ENCODE results near the gene ARPP19. TPM values are rescaled to one million over a fixed set of nuclear protein-coding genes. Genes with fewer than 3 reads are reported as not detected.

Gene ARPP19
- total RNA-seq, 3 donors from 2014 or later (not counting 1 experiment from before 2014, with no cell fraction given) = 110 to 147 (median 121) TPM

GRCh38 chr15:52532427-52532826, 36.4 kb downstream of the ARPP19 start:
- no peaks in the 10 kb centered on the region for H3K9me3 ChIP-seq (ENCODE audit: control insufficient read depth, insufficient read depth, low read length)
- H3K27me3 ChIP-seq (ENCODE audit: control insufficient read depth, insufficient read depth, low read length) = no peaks in the 10 kb centered on the region
- no peak overlapping the region for H3K27ac Mint-ChIP-seq
- peaks cover 4 to 15% of the 10 kb centered on the region in 2 donors for H3K27me3 Mint-ChIP-seq (ENCODE audit: low read depth in 2 of 2)
- WGBS (ENCODE audit: insufficient coverage) = 26% methylated on average over 2 of the region's 2 CpGs
- no peak overlapping the region for H3K4me3 ChIP-seq (ENCODE audit: low read length)
- intact Hi-C loops (cut with micrococcal nuclease) = no loop called here
- H3K36me3 ChIP-seq (ENCODE audit: control insufficient read depth, insufficient read depth, low read length) = no peaks in the 10 kb centered on the region
- TF ChIP-seq CTCF (IDR thresholded peaks at IDR 0.05) = no peak
- ATAC-seq (no peak), DNase-seq (no peak)
- no peaks in the 10 kb centered on the region for H3K9me3 Mint-ChIP-seq
- peaks cover 16% of the 10 kb centered on the region for H3K4me1 ChIP-seq (ENCODE audit: control insufficient read depth, insufficient read depth, low read length)
- H3K4me1 Mint-ChIP-seq = peaks cover 14 to 15% of the 10 kb centered on the region in 2 donors
- no peak overlapping the region for H3K4me3 Mint-ChIP-seq
- no peak overlapping the region for H3K27ac ChIP-seq (ENCODE audit: low read length)
- no peaks in the 10 kb centered on the region for H3K36me3 Mint-ChIP-seq

GRCh38 chr15:52529940-52530339, 38.9 kb downstream of the ARPP19 start:
- Mint-ChIP-seq H3K9me3 (no peaks in the 10 kb centered on the region), H3K4me1 (peaks cover 21 to 23% of the 10 kb centered on the region in 2 donors), H3K27ac (peak overlapping the region; percentile 37 to 68), H3K36me3 (no peaks in the 10 kb centered on the region), H3K27me3 (ENCODE audit: low read depth in 2 of 2) (peaks cover 4 to 15% of the 10 kb centered on the region in 2 donors), H3K4me3 (peak overlapping the region; percentile 78)
- Histone ChIP-seq H3K4me3 (ENCODE audit: low read length) (no peak overlapping the region), H3K27me3 (ENCODE audit: control insufficient read depth, insufficient read depth, low read length) (no peaks in the 10 kb centered on the region), H3K9me3 (ENCODE audit: control insufficient read depth, insufficient read depth, low read length) (no peaks in the 10 kb centered on the region), H3K27ac (ENCODE audit: low read length) (no peak overlapping the region), H3K4me1 (ENCODE audit: control insufficient read depth, insufficient read depth, low read length) (peaks cover 16% of the 10 kb centered on the region), H3K36me3 (ENCODE audit: control insufficient read depth, insufficient read depth, low read length) (no peaks in the 10 kb centered on the region)
- ATAC-seq = no peak
- WGBS (ENCODE audit: insufficient coverage) = 73% methylated on average over 9 of the region's 11 CpGs
- TF ChIP-seq CTCF (IDR thresholded peaks at IDR 0.05) = no peak
- DNase-seq = no peak
- intact Hi-C loops (cut with micrococcal nuclease) = loop anchor here (1.0 to 10.0 kb wide), 5 partner anchors 16 to 205 kb away; partner anchors contain the start of gene ATOSA

- Histone ChIP-seq H3K27me3 (ENCODE audit: control insufficient read depth, insufficient read depth, low read length) (no peaks in the 10 kb centered on the region), H3K27ac (ENCODE audit: low read length) (peak overlapping the region; percentile 81), H3K9me3 (ENCODE audit: control insufficient read depth, insufficient read depth, low read length) (no peaks in the 10 kb centered on the region), H3K36me3 (ENCODE audit: control insufficient read depth, insufficient read depth, low read length) (no peaks in the 10 kb centered on the region), H3K4me1 (ENCODE audit: control insufficient read depth, insufficient read depth, low read length) (peaks cover 16% of the 10 kb centered on the region), H3K4me3 (ENCODE audit: low read length) (peak overlapping the region; percentile 49)
- intact Hi-C loops (cut with micrococcal nuclease) = loop anchor here (1.0 to 10.0 kb wide), 5 partner anchors 17 to 205 kb away; partner anchors contain the start of gene ATOSA
- peak overlapping the region; percentile 78 for H3K4me3 Mint-ChIP-seq
- no peak for TF ChIP-seq CTCF (IDR thresholded peaks at IDR 0.05)
- 7% methylated on average over 28 of the region's 28 CpGs for WGBS (ENCODE audit: insufficient coverage)
- no peaks in the 10 kb centered on the region for H3K36me3 Mint-ChIP-seq
- ATAC-seq = no peak
- no peaks in the 10 kb centered on the region for H3K9me3 Mint-ChIP-seq
- H3K27me3 Mint-ChIP-seq (ENCODE audit: low read depth in 2 of 2) = peaks cover 4 to 15% of the 10 kb centered on the region in 2 donors
- peak in 1 of 2 donors; percentile 54 for DNase-seq
- H3K4me1 Mint-ChIP-seq = peaks cover 21 to 23% of the 10 kb centered on the region in 2 donors
- H3K27ac Mint-ChIP-seq = peak overlapping the region; percentile 37 to 68
These were observed 39.4 kb downstream of the ARPP19 start for GRCh38 chr15:52529341-52529924.
